Measurements from ENCODE around the gene SIGLEC1.

The SIGLEC1 gene

DNA sequence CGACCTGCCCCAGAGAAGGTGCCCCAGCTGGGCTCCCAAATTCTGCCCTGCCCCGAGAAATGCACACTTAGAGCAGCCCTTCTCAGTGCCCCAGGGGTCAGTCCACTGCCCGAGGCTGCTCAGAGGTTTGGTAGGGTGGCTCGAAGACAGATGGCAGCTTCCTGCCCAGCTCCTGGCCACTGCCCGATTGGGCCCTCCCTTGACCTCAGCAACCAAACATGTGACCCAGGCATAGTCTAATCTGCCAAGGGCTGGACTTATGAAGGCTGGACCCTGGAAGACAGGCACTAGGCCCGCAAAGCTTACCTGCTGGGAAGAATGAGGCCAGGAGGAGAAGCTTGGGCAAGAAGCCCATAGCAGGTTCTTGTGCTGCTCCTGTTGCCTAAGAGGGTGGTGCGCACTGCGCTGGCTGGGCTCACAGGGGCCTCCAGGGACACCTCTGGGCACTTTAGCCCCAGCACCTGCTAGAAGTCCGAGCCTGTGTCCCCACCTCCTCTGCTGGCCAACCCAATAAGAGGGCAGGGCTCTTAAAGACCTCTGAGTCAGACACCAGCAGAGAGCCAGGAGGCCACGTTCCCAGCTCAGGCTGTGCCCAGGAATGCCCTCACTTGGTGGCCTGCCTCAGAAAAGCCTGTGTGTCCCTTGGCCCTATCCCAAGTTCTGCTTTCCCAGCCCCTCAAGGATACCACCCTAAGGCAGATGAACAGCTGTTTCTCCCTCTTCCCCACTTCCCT is 5.5 kb downstream of the SIGLEC1 start:
- no peak overlapping the region for H3K4me3 ChIP-seq (replicated peaks; ENCODE audit: insufficient read depth, low read length)
- TF ChIP-seq GABPA (IDR thresholded peaks at IDR 0.05; ENCODE audit: low read depth) (no peak), POLR2AphosphoS5 (IDR thresholded peaks at IDR 0.05; ENCODE audit: low read depth) (no peak), SPI1 (IDR thresholded peaks at IDR 0.05; ENCODE audit: borderline replicate concordance, low read depth) (no peak)
- TF ChIP-seq, protein P1, sequence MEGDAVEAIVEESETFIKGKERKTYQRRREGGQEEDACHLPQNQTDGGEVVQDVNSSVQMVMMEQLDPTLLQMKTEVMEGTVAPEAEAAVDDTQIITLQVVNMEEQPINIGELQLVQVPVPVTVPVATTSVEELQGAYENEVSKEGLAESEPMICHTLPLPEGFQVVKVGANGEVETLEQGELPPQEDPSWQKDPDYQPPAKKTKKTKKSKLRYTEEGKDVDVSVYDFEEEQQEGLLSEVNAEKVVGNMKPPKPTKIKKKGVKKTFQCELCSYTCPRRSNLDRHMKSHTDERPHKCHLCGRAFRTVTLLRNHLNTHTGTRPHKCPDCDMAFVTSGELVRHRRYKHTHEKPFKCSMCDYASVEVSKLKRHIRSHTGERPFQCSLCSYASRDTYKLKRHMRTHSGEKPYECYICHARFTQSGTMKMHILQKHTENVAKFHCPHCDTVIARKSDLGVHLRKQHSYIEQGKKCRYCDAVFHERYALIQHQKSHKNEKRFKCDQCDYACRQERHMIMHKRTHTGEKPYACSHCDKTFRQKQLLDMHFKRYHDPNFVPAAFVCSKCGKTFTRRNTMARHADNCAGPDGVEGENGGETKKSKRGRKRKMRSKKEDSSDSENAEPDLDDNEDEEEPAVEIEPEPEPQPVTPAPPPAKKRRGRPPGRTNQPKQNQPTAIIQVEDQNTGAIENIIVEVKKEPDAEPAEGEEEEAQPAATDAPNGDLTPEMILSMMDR (IDR thresholded peaks at IDR 0.05; ENCODE audit: insufficient read depth, low read length), result no peak
- TF ChIP-seq, protein P2, sequence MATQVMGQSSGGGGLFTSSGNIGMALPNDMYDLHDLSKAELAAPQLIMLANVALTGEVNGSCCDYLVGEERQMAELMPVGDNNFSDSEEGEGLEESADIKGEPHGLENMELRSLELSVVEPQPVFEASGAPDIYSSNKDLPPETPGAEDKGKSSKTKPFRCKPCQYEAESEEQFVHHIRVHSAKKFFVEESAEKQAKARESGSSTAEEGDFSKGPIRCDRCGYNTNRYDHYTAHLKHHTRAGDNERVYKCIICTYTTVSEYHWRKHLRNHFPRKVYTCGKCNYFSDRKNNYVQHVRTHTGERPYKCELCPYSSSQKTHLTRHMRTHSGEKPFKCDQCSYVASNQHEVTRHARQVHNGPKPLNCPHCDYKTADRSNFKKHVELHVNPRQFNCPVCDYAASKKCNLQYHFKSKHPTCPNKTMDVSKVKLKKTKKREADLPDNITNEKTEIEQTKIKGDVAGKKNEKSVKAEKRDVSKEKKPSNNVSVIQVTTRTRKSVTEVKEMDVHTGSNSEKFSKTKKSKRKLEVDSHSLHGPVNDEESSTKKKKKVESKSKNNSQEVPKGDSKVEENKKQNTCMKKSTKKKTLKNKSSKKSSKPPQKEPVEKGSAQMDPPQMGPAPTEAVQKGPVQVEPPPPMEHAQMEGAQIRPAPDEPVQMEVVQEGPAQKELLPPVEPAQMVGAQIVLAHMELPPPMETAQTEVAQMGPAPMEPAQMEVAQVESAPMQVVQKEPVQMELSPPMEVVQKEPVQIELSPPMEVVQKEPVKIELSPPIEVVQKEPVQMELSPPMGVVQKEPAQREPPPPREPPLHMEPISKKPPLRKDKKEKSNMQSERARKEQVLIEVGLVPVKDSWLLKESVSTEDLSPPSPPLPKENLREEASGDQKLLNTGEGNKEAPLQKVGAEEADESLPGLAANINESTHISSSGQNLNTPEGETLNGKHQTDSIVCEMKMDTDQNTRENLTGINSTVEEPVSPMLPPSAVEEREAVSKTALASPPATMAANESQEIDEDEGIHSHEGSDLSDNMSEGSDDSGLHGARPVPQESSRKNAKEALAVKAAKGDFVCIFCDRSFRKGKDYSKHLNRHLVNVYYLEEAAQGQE (IDR thresholded peaks at IDR 0.05; ENCODE audit: insufficient replicate concordance, low read depth), result no peak
- DNase-seq (ENCODE audit: low read depth in 1 of 2, low spot score in 1 of 2), result no peak
- no peaks in the 10 kb centered on the region for H3K27me3 ChIP-seq (ENCODE audit: insufficient read depth, poor library complexity, severe bottlenecking)
- H3K27ac ChIP-seq (replicated peaks), result no peak overlapping the region

DNA sequence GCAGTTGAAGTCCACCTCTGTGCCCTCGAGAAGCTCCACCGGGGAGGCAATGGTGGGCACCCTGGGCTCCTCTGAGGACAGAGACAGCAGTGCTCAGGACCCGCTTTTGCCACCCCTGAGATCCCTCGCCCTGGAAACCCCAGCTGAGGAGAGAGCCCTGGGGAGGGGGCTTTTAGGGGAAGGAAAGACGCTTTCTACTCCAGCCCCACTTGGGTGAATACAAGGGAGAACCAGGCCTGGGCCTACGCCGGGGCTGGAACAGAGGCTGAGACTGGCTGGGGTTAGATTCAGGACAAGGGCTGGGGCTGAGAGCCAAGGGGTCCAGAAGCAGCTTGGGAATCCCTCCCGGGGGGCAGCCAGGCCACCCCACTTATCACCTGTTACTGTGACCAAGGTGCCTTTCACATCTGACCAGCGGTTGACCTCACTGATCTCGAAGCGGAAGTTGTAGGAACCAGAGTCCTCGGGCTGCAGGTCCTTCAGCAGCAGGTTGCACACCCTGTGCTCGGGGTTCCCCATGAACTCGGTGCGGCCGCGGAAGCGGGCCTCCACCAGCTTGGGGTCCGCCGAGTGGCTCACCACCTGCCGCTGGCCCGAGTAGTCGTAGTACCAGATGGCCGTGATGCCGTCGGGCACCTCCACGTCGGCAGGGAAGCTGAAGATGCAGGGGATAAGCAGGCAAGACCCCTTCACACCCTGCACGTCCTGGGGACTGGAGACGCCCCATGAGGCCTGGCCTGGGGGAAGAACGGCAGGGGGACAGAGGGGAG is 6.2 kb downstream of the SIGLEC1 start:
- Histone ChIP-seq H3K27me3 (ENCODE audit: insufficient read depth, poor library complexity, severe bottlenecking) (no peaks in the 10 kb centered on the region), H3K4me3 (replicated peaks; ENCODE audit: insufficient read depth, low read length) (no peak overlapping the region), H3K27ac (replicated peaks) (no peak overlapping the region)
- no peak for DNase-seq (ENCODE audit: low read depth in 1 of 2, low spot score in 1 of 2)
- TF ChIP-seq, protein P2 (IDR thresholded peaks at IDR 0.05; ENCODE audit: insufficient replicate concordance, low read depth), result no peak
- TF ChIP-seq GABPA (IDR thresholded peaks at IDR 0.05; ENCODE audit: low read depth), result no peak
- TF ChIP-seq, protein P1 (IDR thresholded peaks at IDR 0.05; ENCODE audit: insufficient read depth, low read length), result no peak
- no peak for TF ChIP-seq POLR2AphosphoS5 (IDR thresholded peaks at IDR 0.05; ENCODE audit: low read depth)
- TF ChIP-seq SPI1 (IDR thresholded peaks at IDR 0.05; ENCODE audit: borderline replicate concordance, low read depth), result no peak

DNA sequence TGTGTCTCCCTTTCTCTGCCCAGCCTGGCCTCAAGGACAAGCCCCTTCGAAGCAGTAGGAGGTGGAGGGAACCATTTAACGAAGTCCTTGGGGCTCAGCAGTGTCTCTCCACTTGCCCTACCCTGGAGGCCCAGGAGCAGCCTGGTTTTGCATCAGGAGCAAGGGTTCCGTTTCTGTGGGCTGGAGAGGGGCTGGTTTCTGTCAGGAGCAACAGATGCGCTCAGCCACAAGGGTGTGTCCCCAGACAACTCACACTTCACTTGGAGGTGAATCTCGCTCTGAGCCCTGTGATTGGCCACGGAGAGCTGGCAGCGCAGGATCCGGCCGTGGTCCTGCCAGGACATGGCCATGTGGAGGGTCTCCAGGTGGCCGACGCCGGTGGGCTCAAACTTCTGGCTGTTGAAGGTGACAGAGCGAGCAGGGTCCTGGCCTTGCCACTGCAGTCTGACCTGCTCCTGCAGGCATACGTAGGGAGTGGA is 6.9 kb downstream of the SIGLEC1 start:
- TF ChIP-seq SPI1 (IDR thresholded peaks at IDR 0.05; ENCODE audit: borderline replicate concordance, low read depth) (no peak), POLR2AphosphoS5 (IDR thresholded peaks at IDR 0.05; ENCODE audit: low read depth) (no peak), GABPA (IDR thresholded peaks at IDR 0.05; ENCODE audit: low read depth) (no peak)
- TF ChIP-seq, protein P1 (IDR thresholded peaks at IDR 0.05; ENCODE audit: insufficient read depth, low read length), result no peak
- TF ChIP-seq, protein P2 (IDR thresholded peaks at IDR 0.05; ENCODE audit: insufficient replicate concordance, low read depth), result no peak
- no peak for DNase-seq (ENCODE audit: low read depth in 1 of 2, low spot score in 1 of 2)
- H3K27me3 ChIP-seq (ENCODE audit: insufficient read depth, poor library complexity, severe bottlenecking), result no peaks in the 10 kb centered on the region
- no peak overlapping the region for H3K4me3 ChIP-seq (replicated peaks; ENCODE audit: insufficient read depth, low read length)
- H3K27ac ChIP-seq (replicated peaks), result no peak overlapping the region
